Neural cell (in vitro differentiated cells): ENCODE measurements around the gene SLC25A26.

Source experiments
- EP300 ChIP-seq: fragments of 450-650 bp; conservative IDR thresholded peaks from 2 replicates; pipeline ENCODE4 v1.6.1; 2014; ENCODE audit warnings: antibody characterized with exemption, mild to moderate bottlenecking, moderate library complexity; ENCODE audit not compliant: poor library complexity, severe bottlenecking
- POLR2AphosphoS5 ChIP-seq: IDR thresholded peaks from 2 replicates; pipeline ENCODE4 v1.6.1; 2012
- TF ChIP-seq, protein P1 (sequence below): fragments of 450-650 bp; IDR thresholded peaks from 2 replicates; pipeline ENCODE4 v1.5.1; 2014; ENCODE audit warnings: antibody characterized with exemption, mild to moderate bottlenecking, moderate library complexity; ENCODE audit not compliant: poor library complexity, severe bottlenecking

DNA sequence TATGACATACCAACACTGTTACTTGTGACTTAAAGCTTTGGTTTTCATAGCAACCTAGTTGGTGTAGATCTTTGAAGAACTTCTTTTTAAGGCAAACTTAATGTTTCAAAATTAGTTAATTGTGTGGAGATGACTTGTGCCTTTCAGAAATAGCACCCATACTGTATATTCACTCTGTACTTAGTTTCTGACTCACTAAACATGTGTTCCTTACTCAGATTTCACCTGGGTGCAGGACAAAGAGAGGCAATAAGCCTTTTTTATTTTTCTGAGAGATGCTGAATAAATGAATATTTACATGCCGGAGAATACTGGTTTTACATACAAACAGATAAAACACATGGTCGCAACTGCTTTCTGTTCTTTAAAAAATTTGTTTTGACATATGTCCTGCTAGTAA, 44.8 kb downstream of the SLC25A26 start:
- TF ChIP-seq EP300 = no peak
- TF ChIP-seq, protein P1, sequence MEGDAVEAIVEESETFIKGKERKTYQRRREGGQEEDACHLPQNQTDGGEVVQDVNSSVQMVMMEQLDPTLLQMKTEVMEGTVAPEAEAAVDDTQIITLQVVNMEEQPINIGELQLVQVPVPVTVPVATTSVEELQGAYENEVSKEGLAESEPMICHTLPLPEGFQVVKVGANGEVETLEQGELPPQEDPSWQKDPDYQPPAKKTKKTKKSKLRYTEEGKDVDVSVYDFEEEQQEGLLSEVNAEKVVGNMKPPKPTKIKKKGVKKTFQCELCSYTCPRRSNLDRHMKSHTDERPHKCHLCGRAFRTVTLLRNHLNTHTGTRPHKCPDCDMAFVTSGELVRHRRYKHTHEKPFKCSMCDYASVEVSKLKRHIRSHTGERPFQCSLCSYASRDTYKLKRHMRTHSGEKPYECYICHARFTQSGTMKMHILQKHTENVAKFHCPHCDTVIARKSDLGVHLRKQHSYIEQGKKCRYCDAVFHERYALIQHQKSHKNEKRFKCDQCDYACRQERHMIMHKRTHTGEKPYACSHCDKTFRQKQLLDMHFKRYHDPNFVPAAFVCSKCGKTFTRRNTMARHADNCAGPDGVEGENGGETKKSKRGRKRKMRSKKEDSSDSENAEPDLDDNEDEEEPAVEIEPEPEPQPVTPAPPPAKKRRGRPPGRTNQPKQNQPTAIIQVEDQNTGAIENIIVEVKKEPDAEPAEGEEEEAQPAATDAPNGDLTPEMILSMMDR = no peak
- no peak for TF ChIP-seq POLR2AphosphoS5
